Cardiac muscle cell (in vitro differentiated cells and primary cell): ENCODE results near the gene STX18. TPM values are rescaled to one million over a fixed set of nuclear protein-coding genes. Genes with fewer than 3 reads are reported as not detected.

ENCODE experiments used
- DNase-seq, 2 donors: peaks; one replicate each; pipeline versions ENCODE4 v3.0.0 to v3.0.0-alpha.2; 2010 to 2017; ENCODE audit warnings: low read depth in 1 of 2, low spot score in 1 of 2
- H3K27ac ChIP-seq: fragments of 200-600 bp; sonication (generic); 2 replicates; pipeline ENCODE4 v1.5.1; 2016
- H3K27me3 ChIP-seq: fragments of 200-600 bp; sonication (generic); 2 replicates; pipeline ENCODE4 v1.6.0; 2016; ENCODE audit warnings: control low read depth
- H3K36me3 ChIP-seq: fragments of 200-600 bp; sonication (generic); 2 replicates; pipeline ENCODE4 v1.5.1; 2016; ENCODE audit warnings: control low read depth
- H3K4me1 ChIP-seq: fragments of 200-600 bp; sonication (generic); 2 replicates; pipeline ENCODE4 v1.8.1; 2017; ENCODE audit warnings: low read depth, mild to moderate bottlenecking, mixed run types
- H3K4me3 ChIP-seq: fragments of 200-600 bp; sonication (generic); 2 replicates; pipeline ENCODE4 v1.5.1; 2016; ENCODE audit warnings: mild to moderate bottlenecking
- H3K9me3 ChIP-seq: fragments of 200-600 bp; sonication (generic); 2 replicates; pipeline ENCODE4 v1.5.1; 2017; ENCODE audit warnings: low read depth, mild to moderate bottlenecking, control low read depth
- polyA plus RNA-seq: library from polyadenylated mRNA; unstranded; fragments of >200 nt; fragmentation: Nextera tagmentation; extraction: Ambion mirVana; gene quantifications from 2 replicates; pipeline ENCODE4 v1.2.1, GENCODE V29; 2016
- total RNA-seq: library from RNA; depleted of rRNA; stranded (reverse); fragments of >200 nt; gene quantifications from 2 replicates; pipeline ENCODE4 v1.2.3, GENCODE V29; 2016
- TF ChIP-seq, protein P1 (sequence below): IDR thresholded peaks from 2 replicates; pipeline ENCODE4 v1.5.1; 2012; ENCODE audit warnings: low read depth, mild to moderate bottlenecking, low read length

Gene STX18
- total and polyA plus RNA-seq, 2 experiments from 2014 or later, result 29.8 to 63.3 TPM

DNA sequence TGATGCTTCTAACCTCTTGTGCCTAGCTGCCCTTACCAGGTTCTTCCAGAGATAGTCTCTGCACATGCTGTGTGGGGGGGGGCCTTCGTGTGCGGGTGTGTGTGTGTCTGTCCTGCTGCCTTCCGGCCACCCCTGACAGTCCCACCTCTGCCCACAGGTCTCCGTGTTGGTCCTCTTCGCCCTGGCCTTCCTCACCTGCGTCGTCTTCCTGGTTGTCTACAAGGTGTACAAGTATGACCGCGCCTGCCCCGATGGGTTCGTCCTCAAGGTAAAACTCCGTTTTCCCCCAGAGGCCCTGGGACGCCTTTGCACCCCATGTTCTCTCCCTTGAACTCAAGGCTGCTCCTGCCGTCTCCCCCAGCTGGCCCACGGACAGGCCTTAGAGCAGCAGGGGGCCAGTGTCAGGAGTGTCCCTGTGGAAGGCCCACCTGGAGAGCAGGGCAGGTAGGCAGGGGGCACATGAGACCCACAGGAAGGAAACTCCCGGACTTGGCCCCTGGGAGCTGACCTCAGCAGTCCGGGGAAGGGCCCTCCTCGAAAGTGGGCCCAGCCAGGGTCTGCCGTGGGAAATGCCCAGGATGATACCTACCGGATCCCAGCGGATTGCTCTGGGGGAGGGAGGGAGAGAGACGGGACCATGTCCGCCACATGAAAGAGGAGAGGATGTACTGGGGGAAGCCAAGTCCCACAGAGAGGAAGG is 132.3 kb downstream of the STX18 start:
- H3K27ac ChIP-seq, result no peak overlapping the region
- DNase-seq, result no peak
- H3K4me1 ChIP-seq, result no peaks in the 10 kb centered on the region
- H3K9me3 ChIP-seq, result no peaks in the 10 kb centered on the region
- TF ChIP-seq, protein P1, sequence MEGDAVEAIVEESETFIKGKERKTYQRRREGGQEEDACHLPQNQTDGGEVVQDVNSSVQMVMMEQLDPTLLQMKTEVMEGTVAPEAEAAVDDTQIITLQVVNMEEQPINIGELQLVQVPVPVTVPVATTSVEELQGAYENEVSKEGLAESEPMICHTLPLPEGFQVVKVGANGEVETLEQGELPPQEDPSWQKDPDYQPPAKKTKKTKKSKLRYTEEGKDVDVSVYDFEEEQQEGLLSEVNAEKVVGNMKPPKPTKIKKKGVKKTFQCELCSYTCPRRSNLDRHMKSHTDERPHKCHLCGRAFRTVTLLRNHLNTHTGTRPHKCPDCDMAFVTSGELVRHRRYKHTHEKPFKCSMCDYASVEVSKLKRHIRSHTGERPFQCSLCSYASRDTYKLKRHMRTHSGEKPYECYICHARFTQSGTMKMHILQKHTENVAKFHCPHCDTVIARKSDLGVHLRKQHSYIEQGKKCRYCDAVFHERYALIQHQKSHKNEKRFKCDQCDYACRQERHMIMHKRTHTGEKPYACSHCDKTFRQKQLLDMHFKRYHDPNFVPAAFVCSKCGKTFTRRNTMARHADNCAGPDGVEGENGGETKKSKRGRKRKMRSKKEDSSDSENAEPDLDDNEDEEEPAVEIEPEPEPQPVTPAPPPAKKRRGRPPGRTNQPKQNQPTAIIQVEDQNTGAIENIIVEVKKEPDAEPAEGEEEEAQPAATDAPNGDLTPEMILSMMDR, result no peak
- no peak overlapping the region for H3K4me3 ChIP-seq
- H3K36me3 ChIP-seq, result no peaks in the 10 kb centered on the region
- H3K27me3 ChIP-seq, result no peaks in the 10 kb centered on the region

DNA sequence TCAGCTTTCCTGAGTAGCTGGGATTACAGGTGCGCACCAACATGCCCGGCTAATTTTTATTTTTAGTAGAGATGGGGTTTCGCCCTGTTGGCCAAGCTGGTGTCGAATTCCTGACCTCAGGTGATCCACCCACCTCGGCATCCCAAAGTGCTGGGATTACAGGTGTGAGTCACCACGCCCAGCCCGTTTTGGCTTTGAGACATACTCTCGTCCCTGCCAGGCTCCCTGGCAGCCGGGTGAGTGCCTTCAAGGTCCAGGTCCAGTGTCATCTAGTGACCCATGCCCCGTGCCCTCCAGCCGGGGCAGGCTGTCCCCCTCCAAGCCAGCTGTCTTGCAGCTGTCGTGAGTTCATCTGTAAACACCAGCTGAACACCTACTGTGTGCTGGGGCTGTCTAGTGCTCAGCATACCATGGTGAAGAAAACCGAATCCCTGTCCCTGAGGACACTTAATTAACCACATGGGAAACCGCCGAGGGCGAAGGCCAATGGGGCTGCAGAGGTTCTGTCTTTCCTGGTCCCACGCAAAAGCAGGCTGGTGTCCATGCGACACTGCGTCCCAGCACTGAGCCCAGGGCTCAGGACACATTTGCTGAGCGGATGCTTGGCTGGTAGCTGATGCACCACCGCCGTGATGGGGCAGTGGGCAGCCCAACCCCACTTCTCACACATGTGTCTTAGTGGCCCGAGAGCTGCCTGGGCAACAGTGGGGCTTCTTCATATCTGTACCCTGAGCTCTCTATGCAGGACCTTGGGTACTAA is 133.1 kb downstream of the STX18 start:
- no peak for DNase-seq
- H3K9me3 ChIP-seq, result no peaks in the 10 kb centered on the region
- TF ChIP-seq, protein P1, result no peak

DNA sequence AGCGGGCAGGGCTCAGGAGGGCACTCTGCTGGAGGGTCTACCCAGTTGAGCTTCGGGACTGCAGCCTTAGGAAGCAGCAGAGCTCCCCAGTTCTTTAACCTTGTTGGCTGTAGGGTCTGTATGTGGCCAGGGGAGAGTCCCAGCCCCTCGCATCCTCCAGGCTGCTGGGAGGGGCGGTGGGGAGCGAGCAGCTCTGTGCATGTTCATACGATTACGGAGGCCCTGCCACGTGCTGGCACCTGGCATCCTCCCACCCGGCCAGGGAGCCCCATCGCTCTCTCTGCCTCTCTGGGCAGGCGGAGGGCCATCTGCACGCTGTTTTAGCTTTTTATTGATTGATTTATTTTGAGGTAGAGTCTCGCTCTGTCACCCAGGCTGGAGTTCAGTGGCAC is 133.7 kb downstream of the STX18 start:
- Histone ChIP-seq H3K4me1 (no peaks in the 10 kb centered on the region), H3K9me3 (no peaks in the 10 kb centered on the region), H3K36me3 (no peaks in the 10 kb centered on the region), H3K4me3 (no peak overlapping the region), H3K27ac (no peak overlapping the region), H3K27me3 (no peaks in the 10 kb centered on the region)
- TF ChIP-seq, protein P1, result no peak
- DNase-seq, result no peak

More for the DNA sequence above, 133.1 kb downstream of the STX18 start:
- no peaks in the 10 kb centered on the region for H3K36me3 ChIP-seq
- H3K27ac ChIP-seq, result no peak overlapping the region
- H3K4me3 ChIP-seq, result no peak overlapping the region
- H3K4me1 ChIP-seq, result no peaks in the 10 kb centered on the region
- H3K27me3 ChIP-seq, result no peaks in the 10 kb centered on the region

DNA sequence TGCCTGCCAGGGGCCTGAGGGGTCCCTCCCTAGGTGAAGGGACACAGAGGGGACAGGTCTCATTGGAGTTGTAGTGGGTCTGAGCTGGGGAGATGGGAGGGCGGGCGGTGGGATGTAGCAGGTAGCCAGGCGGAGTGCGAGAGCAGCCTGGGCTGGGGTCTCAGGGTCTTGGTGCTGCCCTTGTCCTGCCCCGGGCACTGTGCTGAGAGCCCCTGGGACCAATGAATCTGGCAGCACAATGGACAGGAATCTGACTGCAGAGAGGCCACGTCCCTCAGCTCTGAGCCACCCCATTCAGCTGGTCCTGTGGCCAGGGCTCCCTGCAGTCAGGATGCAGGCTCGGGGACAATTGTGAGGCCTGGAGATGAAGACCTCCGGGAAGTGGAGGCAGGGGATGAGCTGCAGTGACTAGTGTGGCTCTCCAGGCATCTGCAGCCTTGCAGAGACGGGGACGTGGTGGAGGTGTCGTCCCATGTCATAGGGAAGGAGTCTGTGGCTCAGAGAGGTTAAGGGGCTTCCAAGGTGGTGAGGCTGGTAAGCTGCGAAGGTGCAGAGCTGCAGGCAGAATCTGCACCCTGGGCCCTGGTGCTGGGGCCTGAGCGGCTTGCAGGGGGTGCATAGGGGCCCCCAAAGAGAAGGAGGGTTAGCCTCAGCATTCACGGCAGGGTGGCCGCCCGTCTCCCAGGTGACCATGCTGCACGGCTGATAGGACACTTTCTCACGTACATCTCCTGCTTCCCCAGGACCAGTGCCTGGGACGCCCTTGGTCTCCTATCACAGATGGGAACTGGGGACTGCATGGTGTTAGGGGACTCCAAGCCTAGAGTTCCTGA is 134.3 kb downstream of the STX18 start:
- no peaks in the 10 kb centered on the region for H3K9me3 ChIP-seq
- no peak overlapping the region for H3K27ac ChIP-seq
- H3K4me1 ChIP-seq, result no peaks in the 10 kb centered on the region
- DNase-seq, result no peak
- no peak overlapping the region for H3K4me3 ChIP-seq
- no peaks in the 10 kb centered on the region for H3K27me3 ChIP-seq
- TF ChIP-seq, protein P1, result no peak
- H3K36me3 ChIP-seq, result no peaks in the 10 kb centered on the region

DNA sequence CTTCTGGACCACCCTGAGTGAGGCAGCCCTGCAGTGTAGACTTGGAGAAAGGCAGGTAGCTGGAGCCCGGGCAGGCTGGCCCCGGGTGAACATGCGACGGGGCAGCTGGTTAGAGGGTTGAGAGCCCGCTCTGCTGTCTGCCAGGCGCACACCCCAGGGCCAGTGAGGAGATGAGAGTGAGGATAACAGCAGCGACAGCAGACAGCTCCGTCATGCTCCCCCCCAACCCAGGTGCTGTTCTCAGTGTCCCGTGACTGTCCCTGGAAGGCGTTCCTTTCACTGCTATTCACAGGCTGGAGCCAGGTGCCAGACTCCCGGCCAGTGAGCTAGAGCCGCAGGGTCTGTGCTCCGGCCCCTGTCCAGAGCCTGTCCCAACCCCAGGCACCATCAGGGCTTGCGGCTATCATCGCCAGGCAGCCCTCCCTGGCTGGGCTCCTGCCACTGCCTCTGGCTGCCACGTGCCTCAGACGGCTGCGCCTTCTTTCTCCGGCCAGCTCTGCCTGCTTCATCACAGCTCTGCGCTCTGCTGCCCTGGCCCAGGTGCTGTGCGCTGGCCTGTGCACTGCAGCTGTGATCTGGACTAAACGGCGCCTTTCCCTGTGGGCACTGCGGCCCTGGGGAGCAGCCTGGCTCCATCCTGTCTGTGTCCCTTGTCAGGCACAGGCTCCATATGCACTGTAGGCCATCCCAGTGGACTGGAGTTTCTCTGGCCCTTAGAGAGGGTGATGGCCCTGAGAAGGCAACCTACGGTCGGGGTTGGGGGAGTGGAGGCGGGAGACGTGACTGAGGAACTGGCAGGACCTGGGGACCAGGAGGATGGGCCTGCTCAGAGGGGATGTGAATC is 135.2 kb downstream of the STX18 start:
- DNase-seq, result no peak
- Histone ChIP-seq H3K27me3 (no peaks in the 10 kb centered on the region), H3K27ac (no peak overlapping the region), H3K9me3 (no peaks in the 10 kb centered on the region), H3K4me1 (no peaks in the 10 kb centered on the region), H3K36me3 (no peaks in the 10 kb centered on the region), H3K4me3 (no peak overlapping the region)
- TF ChIP-seq, protein P1, result no peak
